Esophagus muscularis mucosa (tissue), 4 donors: ENCODE results near the gene PPP1CA. TPM values are rescaled to one million over a fixed set of nuclear protein-coding genes. Genes with fewer than 3 reads are reported as not detected.

ENCODE experiments used
- DNase-seq: peaks from one replicate; pipeline ENCODE4 v3.0.0-alpha.2; 2017; ENCODE audit errors: extremely low spot score
- H3K27ac ChIP-seq, 4 donors: fragments of 200-600 bp; sonication (generic); replicated peaks in 1 of 4; 1 replicate in 3 of 4; 2 replicates in 1 of 4; pipeline ENCODE4 v1.5.1; 2016 to 2019; ENCODE audit warnings: mild to moderate bottlenecking in 1 of 4
- H3K27me3 ChIP-seq, 4 donors: fragments of 200-600 bp; sonication (generic); one replicate each; pipeline versions ENCODE4 v1.5.1 to v1.6.0; 2016 to 2019
- H3K36me3 ChIP-seq, 4 donors: fragments of 200-600 bp; sonication (generic); one replicate each; pipeline ENCODE4 v1.5.1; 2016 to 2019
- H3K4me1 ChIP-seq, 4 donors: fragments of 200-600 bp; sonication (generic); one replicate each; pipeline ENCODE4 v1.5.1; 2016 to 2019
- H3K4me3 ChIP-seq, 4 donors: fragments of 200-600 bp; sonication (generic); 1 replicate in 2 of 4; 2 replicates in 2 of 4; pipeline ENCODE4 v1.5.1; 2016 to 2019; ENCODE audit warnings: mild to moderate bottlenecking in 4 of 4, moderate library complexity in 1 of 4
- H3K9me3 ChIP-seq, 4 donors: fragments of 200-600 bp; sonication (generic); 1 replicate in 3 of 4; 2 replicates in 1 of 4; pipeline ENCODE4 v1.5.1; 2016 to 2019
- EP300 ChIP-seq: sonication (generic); formaldehyde crosslinking; IDR thresholded peaks from one replicate; pipeline ENCODE4 v1.6.1; 2017; ENCODE audit warnings: antibody characterized with exemption
- POLR2A ChIP-seq: fragments of 450-650 bp; IDR thresholded peaks from one replicate; pipeline ENCODE4 v1.6.1; 2017; ENCODE audit warnings: antibody characterized with exemption, moderate library complexity, mild to moderate bottlenecking, low read depth
- POLR2AphosphoS5 ChIP-seq, 2 donors: sonication (generic); formaldehyde crosslinking; IDR thresholded peaks; one replicate each; pipeline ENCODE4 v1.6.1; 2017; ENCODE audit warnings: antibody characterized with exemption in 2 of 2
- WGBS: methylation state at CpG from one replicate; pipeline ENCODE4 v1.1.5; 2018; 5-methylcytosine and 5-hydroxymethylcytosine counted together
- intact Hi-C: fragments of 100-400 bp; cut with DNase I; formaldehyde crosslinking; loops from one replicate; pipeline ENCODE4 v1.15.1; 2023
- total RNA-seq, 4 donors: library from RNA; depleted of rRNA; stranded (reverse); fragments of >200 nt; gene quantifications; one replicate each; pipeline versions ENCODE4 v1.1.0 to v1.2.1, GENCODE V29; 2016
- TF ChIP-seq, protein P1 (sequence below), 3 experiments: fragments of 200-600 bp in 2 of 3; fragments of 450-650 bp in 1 of 3; sonication (generic) in 2 of 3; IDR thresholded peaks; one replicate each; pipeline ENCODE4 v1.5.1; 2017 to 2019; ENCODE audit warnings: antibody characterized with exemption in 3 of 3, mild to moderate bottlenecking in 2 of 3, moderate library complexity in 1 of 3

The PPP1CA gene
- total RNA-seq, 4 donors from 2014 or later = 56.9 to 87.3 (median 78.7) TPM

GRCh38 chr11:67442504-67443404, 41.1 kb upstream of the PPP1CA start:
- peak overlapping the region; percentile 90 to 98 (median 96) for H3K27ac ChIP-seq
- peak overlapping the region; percentile 67 to 98 (median 81) for H3K4me3 ChIP-seq
- H3K9me3 ChIP-seq = no peaks in the 10 kb centered on the region
- H3K4me1 ChIP-seq = peaks cover 24 to 55% (median 52%) of the 10 kb centered on the region in 4 donors
- no peaks in the 10 kb centered on the region for H3K27me3 ChIP-seq
- TF ChIP-seq EP300 (no peak), POLR2A (no peak), POLR2AphosphoS5 (IDR thresholded peaks at IDR 0.05) (no peak)
- TF ChIP-seq, protein P1, sequence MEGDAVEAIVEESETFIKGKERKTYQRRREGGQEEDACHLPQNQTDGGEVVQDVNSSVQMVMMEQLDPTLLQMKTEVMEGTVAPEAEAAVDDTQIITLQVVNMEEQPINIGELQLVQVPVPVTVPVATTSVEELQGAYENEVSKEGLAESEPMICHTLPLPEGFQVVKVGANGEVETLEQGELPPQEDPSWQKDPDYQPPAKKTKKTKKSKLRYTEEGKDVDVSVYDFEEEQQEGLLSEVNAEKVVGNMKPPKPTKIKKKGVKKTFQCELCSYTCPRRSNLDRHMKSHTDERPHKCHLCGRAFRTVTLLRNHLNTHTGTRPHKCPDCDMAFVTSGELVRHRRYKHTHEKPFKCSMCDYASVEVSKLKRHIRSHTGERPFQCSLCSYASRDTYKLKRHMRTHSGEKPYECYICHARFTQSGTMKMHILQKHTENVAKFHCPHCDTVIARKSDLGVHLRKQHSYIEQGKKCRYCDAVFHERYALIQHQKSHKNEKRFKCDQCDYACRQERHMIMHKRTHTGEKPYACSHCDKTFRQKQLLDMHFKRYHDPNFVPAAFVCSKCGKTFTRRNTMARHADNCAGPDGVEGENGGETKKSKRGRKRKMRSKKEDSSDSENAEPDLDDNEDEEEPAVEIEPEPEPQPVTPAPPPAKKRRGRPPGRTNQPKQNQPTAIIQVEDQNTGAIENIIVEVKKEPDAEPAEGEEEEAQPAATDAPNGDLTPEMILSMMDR (IDR thresholded peaks at IDR 0.05) = no peak
- H3K36me3 ChIP-seq = peaks cover 0 to 42% (median 37%) of the 10 kb centered on the region in 4 donors
- no peak for DNase-seq
- intact Hi-C loops = no loop called here
- WGBS = 80% methylated on average over 2 of the region's 45 CpGs

DNA sequence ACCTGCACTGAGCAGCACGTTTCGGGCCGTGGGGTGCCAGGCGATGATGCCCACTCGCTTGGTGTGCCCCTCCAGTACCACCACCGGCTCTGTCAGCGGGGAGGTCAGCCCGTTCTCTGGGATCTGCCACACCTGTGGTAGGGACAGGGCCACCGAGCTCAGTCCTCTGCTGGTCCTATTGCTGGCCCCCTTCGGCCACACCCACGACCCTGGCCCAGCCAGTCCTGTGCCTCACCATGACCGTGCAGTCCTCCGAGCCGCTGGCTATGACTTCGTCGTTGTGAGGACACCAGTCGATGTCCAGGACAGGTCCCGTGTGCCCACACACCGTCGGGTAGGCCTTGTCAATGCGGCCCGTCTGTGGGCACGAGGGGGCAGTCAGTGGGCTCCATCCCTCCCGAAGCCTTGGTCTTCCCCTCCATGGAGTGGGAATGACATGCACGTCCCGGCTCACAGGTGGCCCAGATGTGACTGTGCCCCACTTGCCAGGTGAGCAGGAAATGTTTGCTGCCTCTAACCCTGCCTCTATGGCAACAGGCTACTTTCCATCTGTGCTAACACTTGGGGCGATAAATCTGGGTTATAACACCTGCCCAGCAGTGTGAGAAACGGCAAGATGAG, 40.2 kb upstream of the PPP1CA start:
- H3K36me3 ChIP-seq = peaks cover 0 to 49% (median 43%) of the 10 kb centered on the region in 4 donors
- intact Hi-C loops = no loop called here
- peak overlapping the region in 3 of 4 donors; percentile 96 to 98 (median 97) for H3K27ac ChIP-seq
- no peak for DNase-seq
- peaks cover 24 to 63% (median 55%) of the 10 kb centered on the region in 4 donors for H3K4me1 ChIP-seq
- peak overlapping the region in 1 of 4 donors; percentile 74 for H3K4me3 ChIP-seq
- no peak for TF ChIP-seq EP300
- TF ChIP-seq POLR2A = no peak
- no peak for TF ChIP-seq POLR2AphosphoS5 (IDR thresholded peaks at IDR 0.05)
- TF ChIP-seq, protein P1 (IDR thresholded peaks at IDR 0.05) = no peak
- WGBS = 85% methylated on average over 15 of the region's 28 CpGs
- no peaks in the 10 kb centered on the region for H3K27me3 ChIP-seq
- no peaks in the 10 kb centered on the region for H3K9me3 ChIP-seq

- Histone ChIP-seq H3K27me3 (no peaks in the 10 kb centered on the region), H3K27ac (peak overlapping the region in 3 of 4 donors; percentile 45 to 61 (median 59)), H3K36me3 (peaks cover 0 to 53% (median 45%) of the 10 kb centered on the region in 4 donors), H3K4me3 (no peak overlapping the region), H3K4me1 (peaks cover 24 to 70% (median 62%) of the 10 kb centered on the region in 4 donors), H3K9me3 (no peaks in the 10 kb centered on the region)
- TF ChIP-seq EP300 (no peak), POLR2A (no peak), POLR2AphosphoS5 (IDR thresholded peaks at IDR 0.05) (no peak)
- TF ChIP-seq, protein P1 (IDR thresholded peaks at IDR 0.05) = no peak
- intact Hi-C loops = no loop called here
- WGBS = 87% methylated on average over 5 of the region's 21 CpGs
- no peak for DNase-seq
These were observed 39.5 kb upstream of the PPP1CA start for GRCh38 chr11:67441098-67441563.

GRCh38 chr11:67440229-67441097, 38.8 kb upstream of the PPP1CA start:
- Histone ChIP-seq H3K36me3 (peaks cover 7 to 60% (median 52%) of the 10 kb centered on the region in 4 donors), H3K4me1 (peaks cover 24 to 77% (median 65%) of the 10 kb centered on the region in 4 donors), H3K9me3 (no peaks in the 10 kb centered on the region), H3K27me3 (no peaks in the 10 kb centered on the region), H3K4me3 (no peak overlapping the region), H3K27ac (peak overlapping the region; percentile 45 to 61 (median 58))
- intact Hi-C loops = no loop called here
- 80% methylated on average over 7 of the region's 17 CpGs for WGBS
- no peak for DNase-seq
- TF ChIP-seq POLR2A (no peak), EP300 (no peak), POLR2AphosphoS5 (IDR thresholded peaks at IDR 0.05) (no peak)
- TF ChIP-seq, protein P1 (IDR thresholded peaks at IDR 0.05) = no peak
